Measurements from ENCODE around the gene ANGPTL3.

Gene ANGPTL3

GRCh38 chr1:62637392-62638105 is 40.2 kb downstream of the ANGPTL3 start:
- no peak for DNase-seq

- no peak for DNase-seq
Measured at GRCh38 chr1:62643283-62643682, 46.0 kb downstream of the ANGPTL3 start.

GRCh38 chr1:62652387-62652786 is 55.1 kb downstream of the ANGPTL3 start:
- DNase-seq, result no peak

GRCh38 chr1:62654744-62655143 is 57.4 kb downstream of the ANGPTL3 start:
- no peak for DNase-seq

All from CD4-positive, alpha-beta T cell treated with Interleukin-12 subunit alpha and Interleukin-12 subunit beta, for 1 hour (primary cell).